Hepatocyte (in vitro differentiated cells): Measurements from ENCODE around the gene HYKK. TPM values are rescaled to one million over a fixed set of nuclear protein-coding genes. Genes with fewer than 3 reads are reported as not detected.

Experiments
- DNase-seq: peaks from one replicate; pipeline ENCODE4 v3.0.0-alpha.2; 2016; ENCODE audit warnings: low spot score
- H2AFZ ChIP-seq: fragments of 200-600 bp; sonication (generic); 2 replicates; pipeline ENCODE4 v1.6.0; 2016; ENCODE audit warnings: antibody characterized with exemption, mild to moderate bottlenecking
- H3K27ac ChIP-seq: fragments of 200-600 bp; sonication (generic); 2 replicates; pipeline ENCODE4 v1.5.1; 2016; ENCODE audit warnings: mild to moderate bottlenecking
- H3K27me3 ChIP-seq: fragments of 200-600 bp; sonication (generic); 2 replicates; pipeline ENCODE4 v1.6.1; 2016
- H3K36me3 ChIP-seq: fragments of 200-600 bp; sonication (generic); replicated peaks from 2 replicates; pipeline ENCODE4 v1.5.1; 2016; ENCODE audit warnings: low read depth; ENCODE audit not compliant: insufficient read depth
- H3K4me1 ChIP-seq: fragments of 200-600 bp; sonication (generic); 2 replicates; pipeline ENCODE4 v1.5.1; 2016; ENCODE audit warnings: mild to moderate bottlenecking, moderate library complexity; ENCODE audit not compliant: insufficient read depth
- H3K4me2 ChIP-seq: fragments of 200-600 bp; sonication (generic); 2 replicates; pipeline ENCODE4 v1.6.0; 2016
- H3K4me3 ChIP-seq: fragments of 200-600 bp; sonication (generic); 2 replicates; pipeline ENCODE4 v1.5.1; 2016; ENCODE audit warnings: mild to moderate bottlenecking
- H3K79me2 ChIP-seq: fragments of 200-600 bp; sonication (generic); 2 replicates; pipeline ENCODE4 v1.6.0; 2017; ENCODE audit warnings: mild to moderate bottlenecking
- H3K9me2 ChIP-seq: fragments of 200-600 bp; sonication (generic); replicated peaks from 2 replicates; pipeline ENCODE4 v1.6.0; 2017; ENCODE audit warnings: mild to moderate bottlenecking; ENCODE audit not compliant: insufficient read depth
- H3K9me3 ChIP-seq: fragments of 200-600 bp; sonication (generic); 2 replicates; pipeline ENCODE4 v1.5.1; 2016; ENCODE audit warnings: low read depth, mild to moderate bottlenecking
- H4K20me1 ChIP-seq: fragments of 200-600 bp; sonication (generic); 2 replicates; pipeline ENCODE4 v1.6.0; 2016; ENCODE audit warnings: mild to moderate bottlenecking; ENCODE audit not compliant: insufficient read depth, poor library complexity, severe bottlenecking
- CTCF ChIP-seq: fragments of 200-600 bp; sonication (generic); IDR thresholded peaks from 2 replicates; pipeline ENCODE4 v1.5.1; 2016; ENCODE audit warnings: antibody characterized with exemption, mild to moderate bottlenecking; ENCODE audit not compliant: poor library complexity
- EZH2 ChIP-seq: fragments of 200-600 bp; sonication (generic); IDR thresholded peaks from 2 replicates; pipeline ENCODE4 v1.6.1; 2016; ENCODE audit warnings: antibody characterized with exemption, mild to moderate bottlenecking, borderline replicate concordance
- EZH2phosphoT487 ChIP-seq: fragments of 200-600 bp; sonication (generic); IDR thresholded peaks from one replicate; pipeline ENCODE4 v1.6.1; 2018; ENCODE audit warnings: antibody characterized with exemption, mild to moderate bottlenecking, low read depth, moderate library complexity; ENCODE audit not compliant: unreplicated experiment, severe bottlenecking
- WGBS: methylation state at CpG from one replicate; pipeline ENCODE4 v1.1.6; 2016; ENCODE audit warnings: low lambda C conversion rate; ENCODE audit errors: missing lambda C conversion rate; 5-methylcytosine and 5-hydroxymethylcytosine counted together
- polyA plus RNA-seq: library from polyadenylated mRNA; unstranded; fragments of >200 nt; fragmentation: Nextera tagmentation; extraction: Ambion mirVana; gene quantifications from 2 replicates; pipeline ENCODE4 v1.2.1, GENCODE V29; 2016
- total RNA-seq: library from RNA; depleted of rRNA; stranded (reverse); fragments of >200 nt; gene quantifications from 2 replicates; pipeline ENCODE4 v1.2.3, GENCODE V29; 2014

HYKK gene
- total RNA-seq (1.7 and 3.6 TPM in 2 replicates), polyA plus RNA-seq (1.6 and 2.8 TPM in 2 replicates)

- Histone ChIP-seq H3K79me2 (no peaks in the 10 kb centered on the region), H2AFZ (peak within 1 kb of the TSS; percentile 45), H3K4me3 (peak within 1 kb of the TSS; percentile 20), H3K4me2 (peak within 1 kb of the TSS; percentile 83), H3K27me3 (no peaks in the 10 kb centered on the region), H3K9me3 (no peaks in the 10 kb centered on the region), H3K4me1 (no peaks in the 10 kb centered on the region), H3K36me3 (no peaks in the 10 kb centered on the region), H3K27ac (no peak within 1 kb of the TSS), H3K9me2 (no peaks in the 10 kb centered on the region), H4K20me1 (no peaks in the 10 kb centered on the region)
- TF ChIP-seq EZH2phosphoT487 (no peak), EZH2 (no peak), CTCF (no peak)
- peak; percentile 97 for DNase-seq
- WGBS: 2% methylated on average over 47 of the region's 63 CpGs
These were observed at the start of gene HYKK for GRCh38 chr15:78506971-78507830. TSS of gene HYKK (plus strand) at chr15:78507577. CDS start at chr15:78513089, 5,512 bp downstream.

- 95% methylated on average over 4 of the region's 4 CpGs for WGBS
- Histone ChIP-seq H3K36me3 (peaks cover 4% of the 10 kb centered on the region), H3K4me1 (peaks cover 27% of the 10 kb centered on the region), H3K9me2 (no peaks in the 10 kb centered on the region), H3K4me2 (no peak overlapping the region), H3K27ac (no peak overlapping the region), H3K9me3 (no peaks in the 10 kb centered on the region), H3K79me2 (peaks cover 91% of the 10 kb centered on the region), H3K27me3 (no peaks in the 10 kb centered on the region), H2AFZ (no peak overlapping the region), H4K20me1 (peaks cover 57% of the 10 kb centered on the region), H3K4me3 (no peak overlapping the region)
- DNase-seq: no peak
- TF ChIP-seq EZH2 (no peak), EZH2phosphoT487 (no peak), CTCF (no peak)
These were observed 46.6 kb upstream of the HYKK start for GRCh38 chr15:78460737-78461136.

- Histone ChIP-seq H3K4me2 (no peak overlapping the region), H2AFZ (no peak overlapping the region), H3K27ac (peak overlapping the region; percentile 5), H3K4me1 (peaks cover 22% of the 10 kb centered on the region), H3K9me2 (no peaks in the 10 kb centered on the region), H3K4me3 (no peak overlapping the region), H4K20me1 (peaks cover 51% of the 10 kb centered on the region), H3K27me3 (no peaks in the 10 kb centered on the region), H3K79me2 (peaks cover 90% of the 10 kb centered on the region), H3K9me3 (no peaks in the 10 kb centered on the region), H3K36me3 (peaks cover 4% of the 10 kb centered on the region)
- WGBS: 36% methylated on average over 3 of the region's 3 CpGs
- no peak for DNase-seq
- TF ChIP-seq CTCF: no peak
- TF ChIP-seq EZH2phosphoT487: no peak
- no peak for TF ChIP-seq EZH2
These were observed 46.0 kb upstream of the HYKK start for GRCh38 chr15:78461171-78461888.
